ENCODE results near the gene ROS1.
"Not testable (repeated sequence)": the region's sequence is repeated elsewhere in the genome, so short reads cannot be mapped to it uniquely, and the experiment has no call there.

ROS1 gene

GRCh38 chr6:117267054-117267347 is 158.7 kb downstream of the ROS1 start:
- no peak overlapping the region for H3K4me3 ChIP-seq (ENCODE audit: low read length)
- TF ChIP-seq ZNF274 (IDR thresholded peaks at IDR 0.05; ENCODE audit: low read depth, low read length): no peak

GRCh38 chr6:117266257-117267053 is 159.3 kb downstream of the ROS1 start:
- TF ChIP-seq ZNF274 (IDR thresholded peaks at IDR 0.05; ENCODE audit: low read depth, low read length): no peak
- H3K4me3 ChIP-seq (ENCODE audit: low read length): no peak overlapping the region; the same call in 1 of the 2 replicates

- no peak for TF ChIP-seq ZNF274 (IDR thresholded peaks at IDR 0.05; ENCODE audit: low read depth, low read length)
- H3K4me3 ChIP-seq (ENCODE audit: low read length): peak within 1 kb of the TSS; percentile 22
Measured at GRCh38 chr6:117265410-117266256, 160.1 kb downstream of the ROS1 start, which contains the start of gene VGLL2. VGLL2 (plus strand) TSS chr6:117265558; CDS start chr6:117265764, 206 bp downstream.

- peak overlapping the region; percentile 22 for H3K4me3 ChIP-seq (ENCODE audit: low read length)
- no peak for TF ChIP-seq ZNF274 (IDR thresholded peaks at IDR 0.05; ENCODE audit: low read depth, low read length)
Measured at GRCh38 chr6:117264692-117265409, 160.9 kb downstream of the ROS1 start.

- no peak for TF ChIP-seq ZNF274 (IDR thresholded peaks at IDR 0.05; ENCODE audit: low read depth, low read length)
- peak overlapping the region; percentile 22; the same call in 1 of the 2 replicates for H3K4me3 ChIP-seq (ENCODE audit: low read length)
Measured at GRCh38 chr6:117264369-117264691, 161.4 kb downstream of the ROS1 start.

- H3K4me3 ChIP-seq (ENCODE audit: low read length): no peak overlapping the region
- TF ChIP-seq ZNF274 (IDR thresholded peaks at IDR 0.05; ENCODE audit: low read depth, low read length): no peak
Measured at GRCh38 chr6:117263353-117263927, 162.3 kb downstream of the ROS1 start.

GRCh38 chr6:117262799-117263198 is 162.9 kb downstream of the ROS1 start:
- no peak for TF ChIP-seq ZNF274 (IDR thresholded peaks at IDR 0.05; ENCODE audit: low read depth, low read length)
- H3K4me3 ChIP-seq (ENCODE audit: low read length): no peak overlapping the region

GRCh38 chr6:117253785-117254184 is 172.0 kb downstream of the ROS1 start:
- no peak overlapping the region for H3K4me3 ChIP-seq (ENCODE audit: low read length)
- no peak for TF ChIP-seq ZNF274 (IDR thresholded peaks at IDR 0.05; ENCODE audit: low read depth, low read length)

GRCh38 chr6:117244979-117245378 is 180.8 kb downstream of the ROS1 start:
- not testable (repeated sequence) for H3K4me3 ChIP-seq (ENCODE audit: low read length)

- not testable (repeated sequence) for H3K4me3 ChIP-seq (ENCODE audit: low read length)
Measured at GRCh38 chr6:117244571-117244970, 181.2 kb downstream of the ROS1 start.
